ENCODE measurements around the gene C5orf63. TPM values are rescaled to one million over a fixed set of nuclear protein-coding genes. Genes with fewer than 3 reads are reported as not detected.

Gene C5orf63
- total and polyA plus RNA-seq, 8 donors: 7.4 to 19.2 (median 13.9) TPM

DNA sequence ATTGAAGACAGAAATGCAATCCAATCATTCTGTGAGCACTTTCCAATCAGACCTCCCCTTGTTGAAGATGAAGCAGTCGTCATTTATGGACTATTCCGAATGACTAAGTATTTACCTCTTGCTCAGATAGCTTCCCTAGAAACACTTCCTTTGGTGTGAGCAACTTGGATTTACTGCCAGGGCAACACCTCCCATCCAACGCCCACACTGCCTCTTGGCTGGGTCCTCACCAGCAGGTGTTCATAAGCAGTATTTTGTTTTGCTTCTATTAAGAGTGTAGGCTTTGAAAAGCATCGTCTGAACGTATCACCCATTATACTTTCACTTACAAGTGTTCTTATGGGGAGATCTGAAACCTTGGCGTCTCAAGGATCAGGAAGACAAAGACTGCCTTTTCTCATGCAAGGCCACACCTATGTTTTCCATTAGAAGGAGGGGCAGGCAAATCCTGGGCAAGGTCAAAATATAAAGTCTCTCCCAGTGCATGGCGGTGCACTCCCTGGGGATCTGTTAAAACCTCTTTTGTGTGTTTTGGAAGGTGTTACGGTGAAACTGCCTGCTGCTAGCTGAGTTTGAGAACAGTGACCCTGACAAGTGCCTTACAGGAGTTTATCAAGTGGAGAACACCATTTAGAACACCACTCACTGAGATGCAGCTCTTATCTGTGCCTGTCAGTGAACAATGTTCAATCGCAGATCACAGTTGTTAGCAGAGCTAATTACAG, 32.3 kb downstream of the C5orf63 start:
- Histone ChIP-seq H3K27ac (peak overlapping the region; percentile 8 to 28), H3K36me3 (no peaks in the 10 kb centered on the region), H3K9me3 (no peaks in the 10 kb centered on the region), H3K4me1 (peaks cover 0 to 8% of the 10 kb centered on the region in 2 donors), H3K4me3 (no peak overlapping the region), H3K27me3 (no peaks in the 10 kb centered on the region)
- TF ChIP-seq, protein P1, sequence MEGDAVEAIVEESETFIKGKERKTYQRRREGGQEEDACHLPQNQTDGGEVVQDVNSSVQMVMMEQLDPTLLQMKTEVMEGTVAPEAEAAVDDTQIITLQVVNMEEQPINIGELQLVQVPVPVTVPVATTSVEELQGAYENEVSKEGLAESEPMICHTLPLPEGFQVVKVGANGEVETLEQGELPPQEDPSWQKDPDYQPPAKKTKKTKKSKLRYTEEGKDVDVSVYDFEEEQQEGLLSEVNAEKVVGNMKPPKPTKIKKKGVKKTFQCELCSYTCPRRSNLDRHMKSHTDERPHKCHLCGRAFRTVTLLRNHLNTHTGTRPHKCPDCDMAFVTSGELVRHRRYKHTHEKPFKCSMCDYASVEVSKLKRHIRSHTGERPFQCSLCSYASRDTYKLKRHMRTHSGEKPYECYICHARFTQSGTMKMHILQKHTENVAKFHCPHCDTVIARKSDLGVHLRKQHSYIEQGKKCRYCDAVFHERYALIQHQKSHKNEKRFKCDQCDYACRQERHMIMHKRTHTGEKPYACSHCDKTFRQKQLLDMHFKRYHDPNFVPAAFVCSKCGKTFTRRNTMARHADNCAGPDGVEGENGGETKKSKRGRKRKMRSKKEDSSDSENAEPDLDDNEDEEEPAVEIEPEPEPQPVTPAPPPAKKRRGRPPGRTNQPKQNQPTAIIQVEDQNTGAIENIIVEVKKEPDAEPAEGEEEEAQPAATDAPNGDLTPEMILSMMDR (IDR thresholded peaks at IDR 0.05): no peak
- intact Hi-C loops (cut with DNase I): no loop called here
- ATAC-seq (peak; percentile 87), DNase-seq (peak in 1 of 4 donors; percentile 18)

DNA sequence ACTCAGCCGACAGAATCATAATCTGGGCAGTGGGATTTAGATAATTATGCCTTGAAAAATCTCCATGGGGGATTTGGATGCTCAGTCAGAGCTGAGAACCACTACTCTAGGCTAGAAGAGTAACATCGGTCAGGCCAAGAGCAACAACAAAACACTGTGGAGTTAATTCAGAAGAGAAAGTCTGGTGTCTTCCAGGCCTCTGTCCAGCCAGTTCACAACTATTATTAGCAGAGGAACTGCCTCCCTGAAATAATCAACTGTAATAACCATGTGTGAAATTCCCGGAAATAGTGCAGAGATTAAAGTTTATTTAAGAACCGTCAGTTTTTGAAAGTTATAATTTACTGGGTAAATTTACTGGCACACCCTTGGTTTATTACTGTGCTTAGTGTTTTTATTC, 34.8 kb downstream of the C5orf63 start:
- Histone ChIP-seq H3K27me3 (no peaks in the 10 kb centered on the region), H3K27ac (no peak overlapping the region), H3K4me3 (no peak overlapping the region), H3K36me3 (no peaks in the 10 kb centered on the region), H3K4me1 (peaks cover 0 to 8% of the 10 kb centered on the region in 2 donors), H3K9me3 (no peaks in the 10 kb centered on the region)
- intact Hi-C loops (cut with DNase I): no loop called here
- DNase-seq (no peak), ATAC-seq (no peak)
- TF ChIP-seq, protein P1 (IDR thresholded peaks at IDR 0.05): no peak

DNA sequence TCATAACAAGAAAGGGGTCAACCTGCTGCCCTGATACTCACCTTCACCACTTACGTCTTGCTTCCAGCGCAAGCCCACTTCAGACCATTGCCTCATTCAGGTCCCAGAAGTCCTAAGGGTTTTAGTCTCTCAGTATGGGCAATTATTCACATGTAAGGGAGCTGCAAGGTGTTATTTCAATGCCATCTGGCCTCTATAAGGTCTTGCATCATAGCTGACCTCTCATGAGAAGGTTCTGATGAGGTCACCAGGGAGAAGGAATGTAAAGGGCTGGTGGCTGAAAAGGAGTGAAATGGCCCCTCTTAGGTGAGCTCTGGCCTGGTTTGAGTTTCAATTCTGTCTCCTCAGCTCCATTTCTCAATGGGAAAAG, 41.5 kb downstream of the C5orf63 start:
- peak in 1 of 4 donors; percentile 5 for DNase-seq

DNA sequence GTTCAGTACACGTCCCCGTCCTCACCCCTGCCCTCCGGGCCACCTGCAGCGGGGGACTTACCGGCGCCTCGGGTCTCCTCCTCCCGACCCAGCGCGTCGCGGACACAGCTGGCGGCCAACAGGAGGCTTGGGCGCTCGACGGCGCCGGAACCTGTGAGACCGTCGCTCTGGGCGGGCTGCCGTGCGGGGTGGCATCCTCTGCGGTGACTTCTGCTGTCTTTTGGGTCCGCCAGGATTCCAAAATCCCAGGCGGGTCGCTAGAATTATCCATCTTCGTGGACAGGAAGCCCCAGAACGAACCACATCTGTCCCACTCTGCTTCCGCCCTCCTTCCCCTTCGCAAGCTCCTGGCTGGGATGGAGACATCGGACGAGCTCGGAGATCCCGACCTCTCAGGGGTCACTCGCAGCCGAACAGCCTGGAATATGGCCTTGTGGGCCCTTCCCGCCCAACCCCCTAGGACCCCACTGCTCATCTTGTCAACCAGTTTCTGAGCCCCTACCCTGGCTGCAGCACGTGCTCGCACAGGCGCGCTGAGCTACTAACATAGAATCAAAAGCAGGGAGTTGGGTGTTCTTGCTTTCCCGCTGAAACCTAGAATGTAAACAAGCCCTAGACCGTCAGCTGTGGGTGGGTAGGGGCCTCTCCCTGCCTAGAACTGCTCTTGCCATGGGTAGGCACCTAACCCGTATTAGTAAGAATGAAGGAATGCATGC, 42.0 kb downstream of the C5orf63 start:
- ATAC-seq: peak; percentile 3
- Histone ChIP-seq H3K27me3 (peaks cover 0 to 15% of the 10 kb centered on the region in 2 donors), H3K4me3 (peak overlapping the region; percentile 60 to 81), H3K27ac (peak overlapping the region; percentile 54 to 90), H3K9me3 (no peaks in the 10 kb centered on the region), H3K36me3 (no peaks in the 10 kb centered on the region), H3K4me1 (peaks cover 0 to 26% of the 10 kb centered on the region in 2 donors)
- peak in 3 of 4 donors; percentile 13 to 86 (median 40) for DNase-seq
- intact Hi-C loops (cut with DNase I): no loop called here
- TF ChIP-seq, protein P1 (IDR thresholded peaks at IDR 0.05): no peak

More for the DNA sequence above, 41.5 kb downstream of the C5orf63 start:
- no peak overlapping the region for H3K27ac ChIP-seq
- H3K27me3 ChIP-seq: peaks cover 0 to 15% of the 10 kb centered on the region in 2 donors
- no peak overlapping the region for H3K4me3 ChIP-seq
- H3K9me3 ChIP-seq: no peaks in the 10 kb centered on the region
- TF ChIP-seq, protein P1 (IDR thresholded peaks at IDR 0.05): no peak
- intact Hi-C loops (cut with DNase I): no loop called here
- H3K4me1 ChIP-seq: peaks cover 0 to 26% of the 10 kb centered on the region in 2 donors
- ATAC-seq: no peak
- H3K36me3 ChIP-seq: no peaks in the 10 kb centered on the region
